Esophagus muscularis mucosa (tissue), 4 donors: ENCODE results near the gene KNL1. TPM values are rescaled to one million over a fixed set of nuclear protein-coding genes. Genes with fewer than 3 reads are reported as not detected.
A peak's percentile ranks its signal among the peaks of the same experiment; 100 is the strongest.

Experiments
- DNase-seq: peaks from one replicate; pipeline ENCODE4 v3.0.0-alpha.2; 2017; ENCODE audit errors: extremely low spot score
- H3K27ac ChIP-seq, 4 donors: fragments of 200-600 bp; sonication (generic); replicated peaks in 1 of 4; 1 replicate in 3 of 4; 2 replicates in 1 of 4; pipeline ENCODE4 v1.5.1; 2016 to 2019; ENCODE audit warnings: mild to moderate bottlenecking in 1 of 4
- H3K27me3 ChIP-seq, 4 donors: fragments of 200-600 bp; sonication (generic); one replicate each; pipeline versions ENCODE4 v1.5.1 to v1.6.0; 2016 to 2019
- H3K36me3 ChIP-seq, 4 donors: fragments of 200-600 bp; sonication (generic); one replicate each; pipeline ENCODE4 v1.5.1; 2016 to 2019
- H3K4me1 ChIP-seq, 4 donors: fragments of 200-600 bp; sonication (generic); one replicate each; pipeline ENCODE4 v1.5.1; 2016 to 2019
- H3K4me3 ChIP-seq, 4 donors: fragments of 200-600 bp; sonication (generic); 1 replicate in 2 of 4; 2 replicates in 2 of 4; pipeline ENCODE4 v1.5.1; 2016 to 2019; ENCODE audit warnings: mild to moderate bottlenecking in 4 of 4, moderate library complexity in 1 of 4
- H3K9me3 ChIP-seq, 4 donors: fragments of 200-600 bp; sonication (generic); 1 replicate in 3 of 4; 2 replicates in 1 of 4; pipeline ENCODE4 v1.5.1; 2016 to 2019
- CTCF ChIP-seq, 3 experiments: fragments of 200-600 bp in 2 of 3; fragments of 450-650 bp in 1 of 3; sonication (generic) in 2 of 3; IDR thresholded peaks; one replicate each; pipeline ENCODE4 v1.5.1; 2017 to 2019; ENCODE audit warnings: antibody characterized with exemption in 3 of 3, mild to moderate bottlenecking in 2 of 3, moderate library complexity in 1 of 3
- EP300 ChIP-seq: sonication (generic); formaldehyde crosslinking; IDR thresholded peaks from one replicate; pipeline ENCODE4 v1.6.1; 2017; ENCODE audit warnings: antibody characterized with exemption
- POLR2A ChIP-seq: fragments of 450-650 bp; IDR thresholded peaks from one replicate; pipeline ENCODE4 v1.6.1; 2017; ENCODE audit warnings: antibody characterized with exemption, moderate library complexity, mild to moderate bottlenecking, low read depth
- POLR2AphosphoS5 ChIP-seq, 2 donors: sonication (generic); formaldehyde crosslinking; IDR thresholded peaks; one replicate each; pipeline ENCODE4 v1.6.1; 2017; ENCODE audit warnings: antibody characterized with exemption in 2 of 2
- WGBS: methylation state at CpG from one replicate; pipeline ENCODE4 v1.1.5; 2018; 5-methylcytosine and 5-hydroxymethylcytosine counted together
- intact Hi-C: fragments of 100-400 bp; cut with DNase I; formaldehyde crosslinking; loops from one replicate; pipeline ENCODE4 v1.15.1; 2023
- total RNA-seq, 4 donors: library from RNA; depleted of rRNA; stranded (reverse); fragments of >200 nt; gene quantifications; one replicate each; pipeline versions ENCODE4 v1.1.0 to v1.2.1, GENCODE V29; 2016

The KNL1 gene
- total RNA-seq, result under 1 TPM in 3 of 4 donors, not detected in 1; 0.06 to 0.63 (median 0.17) TPM

- intact Hi-C loops, result loop anchor here (5.0 to 10.0 kb wide), 3 partner anchors 98 to 298 kb away; partner anchors contain the start of genes BAHD1 and VPS18
- Histone ChIP-seq H3K27ac (peak within 1 kb of the TSS; percentile 81 to 86 (median 84)), H3K4me3 (peak within 1 kb of the TSS; percentile 51 to 69 (median 58)), H3K36me3 (no peaks in the 10 kb centered on the region), H3K4me1 (peaks cover 8 to 24% (median 14%) of the 10 kb centered on the region in 4 donors), H3K9me3 (no peaks in the 10 kb centered on the region), H3K27me3 (peaks cover 0 to 19% (median 0%) of the 10 kb centered on the region in 4 donors)
- DNase-seq, result peak; percentile 99
- no peak for TF ChIP-seq POLR2A
- TF ChIP-seq POLR2AphosphoS5 (IDR thresholded peaks at IDR 0.05), result peak; percentile 78
- TF ChIP-seq CTCF (IDR thresholded peaks at IDR 0.05), result peak in 1 of 3 experiments; percentile 8
- WGBS, result 3% methylated on average over 40 of the region's 41 CpGs
Observed at GRCh38 chr15:40593588-40594428, at the start of gene KNL1. KNL1 (plus strand) TSS chr15:40594249; CDS start chr15:40602932, 8,683 bp downstream.

GRCh38 chr15:40545457-40545856, 48.6 kb upstream of the KNL1 start:
- no peak for TF ChIP-seq EP300
- no peak for TF ChIP-seq CTCF (IDR thresholded peaks at IDR 0.05)
- no peak for TF ChIP-seq POLR2A
- TF ChIP-seq POLR2AphosphoS5 (IDR thresholded peaks at IDR 0.05), result no peak
- WGBS, result 71% methylated on average over 1 of the region's 1 CpG
- intact Hi-C loops, result no loop called here
- DNase-seq, result no peak
- Histone ChIP-seq H3K27ac (no peak overlapping the region), H3K4me3 (no peak overlapping the region), H3K27me3 (no peaks in the 10 kb centered on the region), H3K4me1 (peaks cover 0 to 9% (median 6%) of the 10 kb centered on the region in 4 donors), H3K36me3 (peaks cover 0 to 43% (median 16%) of the 10 kb centered on the region in 4 donors), H3K9me3 (no peaks in the 10 kb centered on the region)

GRCh38 chr15:40548610-40549009, 45.4 kb upstream of the KNL1 start:
- Histone ChIP-seq H3K27ac (no peak overlapping the region), H3K27me3 (no peaks in the 10 kb centered on the region), H3K9me3 (no peaks in the 10 kb centered on the region), H3K4me1 (peaks cover 3 to 14% (median 9%) of the 10 kb centered on the region in 4 donors), H3K4me3 (no peak overlapping the region), H3K36me3 (peaks cover 0 to 72% (median 27%) of the 10 kb centered on the region in 4 donors)
- TF ChIP-seq POLR2AphosphoS5 (IDR thresholded peaks at IDR 0.05) (no peak), POLR2A (no peak), CTCF (IDR thresholded peaks at IDR 0.05) (no peak), EP300 (no peak)
- intact Hi-C loops, result no loop called here
- WGBS, result 88% methylated on average over 2 of the region's 2 CpGs
- no peak for DNase-seq

- H3K4me1 ChIP-seq, result peaks cover 3 to 24% (median 9%) of the 10 kb centered on the region in 4 donors
- no peak overlapping the region for H3K27ac ChIP-seq
- TF ChIP-seq POLR2AphosphoS5 (IDR thresholded peaks at IDR 0.05) (no peak), EP300 (no peak), POLR2A (no peak), CTCF (IDR thresholded peaks at IDR 0.05) (no peak)
- H3K36me3 ChIP-seq, result peaks cover 0 to 85% (median 32%) of the 10 kb centered on the region in 4 donors
- H3K4me3 ChIP-seq, result no peak overlapping the region
- 59% methylated on average over 9 of the region's 9 CpGs for WGBS
- intact Hi-C loops, result no loop called here
- no peaks in the 10 kb centered on the region for H3K27me3 ChIP-seq
- DNase-seq, result no peak
- H3K9me3 ChIP-seq, result no peaks in the 10 kb centered on the region
Observed at GRCh38 chr15:40549894-40550293, 44.2 kb upstream of the KNL1 start.
